DOHH2 (cell line): ENCODE results near the gene OSBPL9.

ENCODE experiments used
- H3F3A ChIP-seq: fragments of 200-600 bp; sonication (generic), shearing (Covaris generic); 2 replicates; pipeline ENCODE4 v1.6.0; 2016; ENCODE audit warnings: antibody characterized with exemption, mild to moderate bottlenecking; ENCODE audit not compliant: control insufficient read depth, insufficient read depth
- H3K27ac ChIP-seq: fragments of 200-600 bp; sonication (generic); 2 replicates; pipeline ENCODE4 v1.5.1; 2014; ENCODE audit warnings: low read depth, mild to moderate bottlenecking, low read length, moderate library complexity
- H3K27me3 ChIP-seq: fragments of 200-600 bp; sonication (generic); 2 replicates; pipeline ENCODE4 v1.6.1; 2014; ENCODE audit warnings: mild to moderate bottlenecking, low read length, mixed read lengths; ENCODE audit not compliant: control insufficient read depth
- H3K36me3 ChIP-seq: fragments of 200-600 bp; sonication (generic); 2 replicates; pipeline ENCODE4 v1.6.1; 2014; ENCODE audit warnings: mild to moderate bottlenecking, low read length, moderate library complexity, mixed read lengths; ENCODE audit not compliant: control insufficient read depth
- H3K4me1 ChIP-seq: fragments of 200-600 bp; sonication (generic); 2 replicates; pipeline ENCODE4 v1.6.1; 2014; ENCODE audit warnings: mild to moderate bottlenecking, low read length, mixed read lengths; ENCODE audit not compliant: control insufficient read depth
- H3K4me2 ChIP-seq: fragments of 200-600 bp; sonication (generic); 2 replicates; pipeline ENCODE4 v1.6.0; 2014; ENCODE audit warnings: mild to moderate bottlenecking, low read length, moderate library complexity
- H3K4me3 ChIP-seq: fragments of 200-600 bp; sonication (generic); 2 replicates; pipeline ENCODE4 v1.5.1; 2014; ENCODE audit warnings: mild to moderate bottlenecking, low read length, mixed read lengths
- H3K79me2 ChIP-seq: fragments of 200-600 bp; sonication (generic); 2 replicates; pipeline ENCODE4 v1.6.1; 2014; ENCODE audit warnings: mild to moderate bottlenecking, low read length, mixed read lengths; ENCODE audit not compliant: control insufficient read depth
- H3K9me2 ChIP-seq: fragments of 200-600 bp; sonication (generic); replicated peaks from 2 replicates; pipeline ENCODE4 v1.6.1; 2014; ENCODE audit warnings: mild to moderate bottlenecking, low read length, mixed read lengths; ENCODE audit not compliant: control insufficient read depth
- H3K9me3 ChIP-seq: fragments of 200-600 bp; sonication (generic); 2 replicates; pipeline ENCODE4 v1.6.1; 2014; ENCODE audit warnings: antibody characterized with exemption, low read length, mixed read lengths; ENCODE audit not compliant: control insufficient read depth, insufficient read depth
- H4K20me1 ChIP-seq: fragments of 200-600 bp; sonication (generic); 2 replicates; pipeline ENCODE4 v1.6.0; 2014; ENCODE audit warnings: low read depth, mild to moderate bottlenecking, antibody characterized with exemption, low read length, moderate library complexity; ENCODE audit not compliant: control insufficient read depth, insufficient read depth
- EZH2phosphoT487 ChIP-seq: fragments of 200-600 bp; sonication (generic); IDR thresholded peaks from 2 replicates; pipeline ENCODE4 v1.6.1; 2017; ENCODE audit warnings: borderline replicate concordance, mild to moderate bottlenecking, antibody characterized with exemption, low read length, moderate library complexity, mixed read lengths
- TF ChIP-seq, protein P1 (sequence below): fragments of 200-600 bp; sonication (generic); IDR thresholded peaks from one replicate; pipeline ENCODE4 v1.5.1; 2014; ENCODE audit warnings: antibody characterized with exemption, mild to moderate bottlenecking, low read depth, low read length; ENCODE audit not compliant: poor library complexity, severe bottlenecking

OSBPL9 gene

DNA sequence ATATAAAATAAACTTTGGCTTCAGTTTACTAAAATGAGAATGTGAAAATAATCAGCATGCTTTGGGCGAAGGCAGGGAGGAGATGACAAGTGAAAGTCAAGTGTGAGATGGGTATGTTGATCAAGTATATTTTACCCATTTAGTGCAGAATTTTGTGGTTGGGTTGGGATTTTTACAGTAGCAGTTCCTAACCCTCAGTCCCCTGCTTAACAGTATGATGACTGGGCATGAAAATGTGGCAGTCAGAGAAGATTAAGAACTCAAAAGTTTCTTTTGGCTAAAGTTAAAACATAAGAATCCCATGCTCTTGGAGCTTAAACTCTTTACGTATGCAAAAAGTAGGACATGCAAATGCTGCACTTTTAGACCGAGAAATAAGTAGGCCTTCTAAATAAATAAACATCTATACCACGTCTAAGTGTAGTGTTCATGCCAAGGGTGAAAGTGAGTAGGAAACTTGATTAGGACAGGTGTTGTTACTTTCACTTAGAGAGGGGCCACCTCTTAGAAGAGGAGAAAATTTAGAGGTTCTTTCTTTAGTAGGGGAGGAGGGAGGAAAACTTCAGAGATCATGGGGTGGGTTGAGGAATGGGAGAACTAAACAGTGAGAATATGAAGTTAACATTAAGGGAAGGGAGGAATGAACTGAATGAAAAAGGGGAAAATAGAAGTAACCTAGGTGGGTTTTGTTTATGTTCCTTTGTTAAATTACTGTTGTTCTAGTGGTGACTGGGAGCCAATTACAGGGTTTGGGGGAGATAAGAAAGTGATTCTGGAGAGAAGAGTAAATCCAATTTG is 127.8 kb downstream of the OSBPL9 start:
- H3F3A ChIP-seq: no peaks in the 10 kb centered on the region
- no peaks in the 10 kb centered on the region for H3K9me2 ChIP-seq
- H3K36me3 ChIP-seq: peaks cover 14% of the 10 kb centered on the region
- no peaks in the 10 kb centered on the region for H3K27me3 ChIP-seq
- H3K4me1 ChIP-seq: peaks cover 4% of the 10 kb centered on the region
- H3K79me2 ChIP-seq: peaks cover 34% of the 10 kb centered on the region
- H3K4me3 ChIP-seq: no peak overlapping the region
- H3K4me2 ChIP-seq: no peak overlapping the region
- no peak overlapping the region for H3K27ac ChIP-seq
- no peaks in the 10 kb centered on the region for H4K20me1 ChIP-seq
- TF ChIP-seq EZH2phosphoT487: no peak
- TF ChIP-seq, protein P1, sequence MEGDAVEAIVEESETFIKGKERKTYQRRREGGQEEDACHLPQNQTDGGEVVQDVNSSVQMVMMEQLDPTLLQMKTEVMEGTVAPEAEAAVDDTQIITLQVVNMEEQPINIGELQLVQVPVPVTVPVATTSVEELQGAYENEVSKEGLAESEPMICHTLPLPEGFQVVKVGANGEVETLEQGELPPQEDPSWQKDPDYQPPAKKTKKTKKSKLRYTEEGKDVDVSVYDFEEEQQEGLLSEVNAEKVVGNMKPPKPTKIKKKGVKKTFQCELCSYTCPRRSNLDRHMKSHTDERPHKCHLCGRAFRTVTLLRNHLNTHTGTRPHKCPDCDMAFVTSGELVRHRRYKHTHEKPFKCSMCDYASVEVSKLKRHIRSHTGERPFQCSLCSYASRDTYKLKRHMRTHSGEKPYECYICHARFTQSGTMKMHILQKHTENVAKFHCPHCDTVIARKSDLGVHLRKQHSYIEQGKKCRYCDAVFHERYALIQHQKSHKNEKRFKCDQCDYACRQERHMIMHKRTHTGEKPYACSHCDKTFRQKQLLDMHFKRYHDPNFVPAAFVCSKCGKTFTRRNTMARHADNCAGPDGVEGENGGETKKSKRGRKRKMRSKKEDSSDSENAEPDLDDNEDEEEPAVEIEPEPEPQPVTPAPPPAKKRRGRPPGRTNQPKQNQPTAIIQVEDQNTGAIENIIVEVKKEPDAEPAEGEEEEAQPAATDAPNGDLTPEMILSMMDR: no peak
- no peaks in the 10 kb centered on the region for H3K9me3 ChIP-seq

DNA sequence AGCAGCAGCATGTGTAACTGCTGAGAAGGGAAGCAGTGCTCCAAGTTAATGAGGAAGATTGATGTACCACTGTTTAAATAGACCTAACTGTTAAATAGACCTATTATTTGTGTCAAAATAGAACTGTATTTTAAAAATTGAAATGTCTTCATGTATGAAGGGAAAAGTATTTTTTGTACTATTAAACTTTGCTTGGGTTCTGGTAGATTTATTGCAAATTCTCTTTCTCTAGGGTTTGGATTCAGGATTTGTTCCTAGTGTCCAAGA is 128.3 kb downstream of the OSBPL9 start:
- no peak overlapping the region for H3K4me3 ChIP-seq
- H3K79me2 ChIP-seq: peaks cover 29% of the 10 kb centered on the region
- H3K27ac ChIP-seq: no peak overlapping the region
- no peaks in the 10 kb centered on the region for H3K9me2 ChIP-seq
- H3F3A ChIP-seq: no peaks in the 10 kb centered on the region
- no peaks in the 10 kb centered on the region for H3K9me3 ChIP-seq
- H3K4me2 ChIP-seq: no peak overlapping the region
- H3K36me3 ChIP-seq: peaks cover 17% of the 10 kb centered on the region
- TF ChIP-seq, protein P1: no peak
- no peak for TF ChIP-seq EZH2phosphoT487
- peaks cover 4% of the 10 kb centered on the region for H3K4me1 ChIP-seq
- H4K20me1 ChIP-seq: no peaks in the 10 kb centered on the region
- no peaks in the 10 kb centered on the region for H3K27me3 ChIP-seq

DNA sequence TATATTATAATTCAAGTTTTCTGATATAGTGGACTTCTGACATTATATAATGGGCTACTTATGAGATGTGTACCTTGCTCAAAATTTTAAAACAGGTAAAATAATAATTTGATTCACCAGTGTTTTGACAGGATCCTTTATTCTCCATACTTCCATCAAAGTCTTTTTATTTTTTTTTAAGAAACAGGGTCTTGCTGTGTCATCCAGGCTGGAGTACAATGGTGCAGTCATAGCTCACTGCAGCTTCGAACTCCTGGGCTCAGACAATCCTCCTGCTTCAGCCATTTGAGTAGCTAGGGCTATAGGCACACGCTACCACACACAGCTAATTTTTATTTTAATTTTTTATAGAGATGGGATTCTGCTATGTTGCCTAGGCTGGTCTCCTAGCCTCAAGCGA is 132.3 kb downstream of the OSBPL9 start:
- Histone ChIP-seq H4K20me1 (no peaks in the 10 kb centered on the region), H3K9me3 (no peaks in the 10 kb centered on the region), H3K4me1 (no peaks in the 10 kb centered on the region), H3K27ac (no peak overlapping the region), H3K9me2 (no peaks in the 10 kb centered on the region), H3K4me2 (no peak overlapping the region), H3K36me3 (peaks cover 39% of the 10 kb centered on the region), H3K4me3 (no peak overlapping the region), H3F3A (no peaks in the 10 kb centered on the region), H3K79me2 (peaks cover 7% of the 10 kb centered on the region; the same call in 1 of the 2 replicates), H3K27me3 (no peaks in the 10 kb centered on the region)
- TF ChIP-seq, protein P1: no peak
- no peak for TF ChIP-seq EZH2phosphoT487
